ENCODE measurements around the gene SMARCC2.

- TF ChIP-seq, protein P1, sequence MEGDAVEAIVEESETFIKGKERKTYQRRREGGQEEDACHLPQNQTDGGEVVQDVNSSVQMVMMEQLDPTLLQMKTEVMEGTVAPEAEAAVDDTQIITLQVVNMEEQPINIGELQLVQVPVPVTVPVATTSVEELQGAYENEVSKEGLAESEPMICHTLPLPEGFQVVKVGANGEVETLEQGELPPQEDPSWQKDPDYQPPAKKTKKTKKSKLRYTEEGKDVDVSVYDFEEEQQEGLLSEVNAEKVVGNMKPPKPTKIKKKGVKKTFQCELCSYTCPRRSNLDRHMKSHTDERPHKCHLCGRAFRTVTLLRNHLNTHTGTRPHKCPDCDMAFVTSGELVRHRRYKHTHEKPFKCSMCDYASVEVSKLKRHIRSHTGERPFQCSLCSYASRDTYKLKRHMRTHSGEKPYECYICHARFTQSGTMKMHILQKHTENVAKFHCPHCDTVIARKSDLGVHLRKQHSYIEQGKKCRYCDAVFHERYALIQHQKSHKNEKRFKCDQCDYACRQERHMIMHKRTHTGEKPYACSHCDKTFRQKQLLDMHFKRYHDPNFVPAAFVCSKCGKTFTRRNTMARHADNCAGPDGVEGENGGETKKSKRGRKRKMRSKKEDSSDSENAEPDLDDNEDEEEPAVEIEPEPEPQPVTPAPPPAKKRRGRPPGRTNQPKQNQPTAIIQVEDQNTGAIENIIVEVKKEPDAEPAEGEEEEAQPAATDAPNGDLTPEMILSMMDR (conservative IDR thresholded peaks at IDR 0.05; ENCODE audit: low read length): no peak
- TF ChIP-seq EZH2phosphoT487 (IDR thresholded peaks at IDR 0.05; ENCODE audit: borderline replicate concordance, low read depth, low read length): no peak
These were observed 33.2 kb upstream of the SMARCC2 start for GRCh38 chr12:56222531-56222895.
